Lower leg skin (tissue), 3 donors: ENCODE data around the gene ESAM.

Experiments
- CTCF ChIP-seq, 3 donors: fragments of 450-650 bp; IDR thresholded peaks; one replicate each; pipeline ENCODE4 v1.5.1; 2016; ENCODE audit warnings: antibody characterized with exemption in 3 of 3, mild to moderate bottlenecking in 3 of 3, moderate library complexity in 2 of 3
- POLR2A ChIP-seq, 2 donors: fragments of 450-650 bp; IDR thresholded peaks; one replicate each; pipeline ENCODE4 v1.6.1; 2016 to 2017; ENCODE audit warnings: antibody characterized with exemption in 2 of 2, mild to moderate bottlenecking in 1 of 2, moderate library complexity in 1 of 2

GRCh38 chr11:124747406-124748099, 14.5 kb downstream of the ESAM start:
- TF ChIP-seq POLR2A (IDR thresholded peaks at IDR 0.05) (no peak), CTCF (IDR thresholded peaks at IDR 0.05) (no peak)
